SK-N-SH (cell line): ENCODE results near the gene PTPRK.

ENCODE experiments used
- EZH2phosphoT487 ChIP-seq: fragments of 200-600 bp; sonication (generic); IDR thresholded peaks from 2 replicates; pipeline ENCODE4 v1.6.1; 2017; ENCODE audit warnings: low read depth, mixed run types, mild to moderate bottlenecking, antibody characterized with exemption, moderate library complexity, borderline replicate concordance
- JUND ChIP-seq: IDR thresholded peaks from 2 replicates; pipeline ENCODE4 v1.4.0; 2012
- NFIC ChIP-seq: IDR thresholded peaks from 2 replicates; pipeline ENCODE4 v1.4.0; 2012; ENCODE audit warnings: borderline replicate concordance
- NRF1 ChIP-seq: IDR thresholded peaks from 2 replicates; pipeline ENCODE4 v1.6.1; 2012; ENCODE audit warnings: low read depth, mild to moderate bottlenecking, low read length
- POLR2AphosphoS5 ChIP-seq: IDR thresholded peaks from 2 replicates; pipeline ENCODE4 v1.6.1; 2012; ENCODE audit warnings: low read depth, low read length
- RAD21 ChIP-seq: IDR thresholded peaks from 2 replicates; pipeline ENCODE4 v1.6.1; 2012; ENCODE audit warnings: mild to moderate bottlenecking, low read length
- SIN3A ChIP-seq: IDR thresholded peaks from 2 replicates; pipeline ENCODE4 v1.6.1; 2012; ENCODE audit warnings: low read depth, mild to moderate bottlenecking, low read length, moderate library complexity, borderline replicate concordance
- SMC3 ChIP-seq: IDR thresholded peaks from 2 replicates; pipeline ENCODE4 v1.6.1; 2012; ENCODE audit warnings: low read depth, low read length, improper control_type of control experiment
- TCF12 ChIP-seq: IDR thresholded peaks from 2 replicates; pipeline ENCODE4 v1.4.0; 2012
- TEAD4 ChIP-seq: IDR thresholded peaks from 2 replicates; pipeline ENCODE4 v1.4.0; 2012; ENCODE audit warnings: mild to moderate bottlenecking, borderline replicate concordance; ENCODE audit not compliant: insufficient read depth
- YY1 ChIP-seq: IDR thresholded peaks from 2 replicates; pipeline ENCODE4 v1.4.0; 2012; ENCODE audit warnings: low read depth, mild to moderate bottlenecking
- TF ChIP-seq, protein P1 (sequence below): fragments of 200-600 bp; sonication (generic); IDR thresholded peaks from 2 replicates; pipeline ENCODE4 v1.6.1; 2017; ENCODE audit warnings: antibody characterized with exemption, mild to moderate bottlenecking, moderate library complexity
- TF ChIP-seq, protein P2 (sequence below): IDR thresholded peaks from 2 replicates; pipeline ENCODE4 v1.4.0; 2012; ENCODE audit warnings: low read depth

DNA sequence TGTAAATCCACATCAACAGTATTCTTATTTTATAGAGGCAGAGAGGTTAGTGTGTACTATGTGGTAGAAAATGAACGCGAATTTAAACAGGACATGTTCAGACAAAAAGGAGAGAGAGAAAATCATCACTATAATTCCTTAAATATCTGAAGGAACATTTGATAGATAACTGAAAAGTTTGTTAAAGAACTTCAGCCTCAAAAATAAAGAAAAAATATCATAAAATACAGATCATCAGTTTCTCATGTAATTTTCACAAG is 169.2 kb downstream of the PTPRK start:
- TF ChIP-seq, protein P1, sequence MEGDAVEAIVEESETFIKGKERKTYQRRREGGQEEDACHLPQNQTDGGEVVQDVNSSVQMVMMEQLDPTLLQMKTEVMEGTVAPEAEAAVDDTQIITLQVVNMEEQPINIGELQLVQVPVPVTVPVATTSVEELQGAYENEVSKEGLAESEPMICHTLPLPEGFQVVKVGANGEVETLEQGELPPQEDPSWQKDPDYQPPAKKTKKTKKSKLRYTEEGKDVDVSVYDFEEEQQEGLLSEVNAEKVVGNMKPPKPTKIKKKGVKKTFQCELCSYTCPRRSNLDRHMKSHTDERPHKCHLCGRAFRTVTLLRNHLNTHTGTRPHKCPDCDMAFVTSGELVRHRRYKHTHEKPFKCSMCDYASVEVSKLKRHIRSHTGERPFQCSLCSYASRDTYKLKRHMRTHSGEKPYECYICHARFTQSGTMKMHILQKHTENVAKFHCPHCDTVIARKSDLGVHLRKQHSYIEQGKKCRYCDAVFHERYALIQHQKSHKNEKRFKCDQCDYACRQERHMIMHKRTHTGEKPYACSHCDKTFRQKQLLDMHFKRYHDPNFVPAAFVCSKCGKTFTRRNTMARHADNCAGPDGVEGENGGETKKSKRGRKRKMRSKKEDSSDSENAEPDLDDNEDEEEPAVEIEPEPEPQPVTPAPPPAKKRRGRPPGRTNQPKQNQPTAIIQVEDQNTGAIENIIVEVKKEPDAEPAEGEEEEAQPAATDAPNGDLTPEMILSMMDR: no peak
- TF ChIP-seq RAD21: no peak
- TF ChIP-seq POLR2AphosphoS5: no peak
- TF ChIP-seq NFIC: no peak
- no peak for TF ChIP-seq SMC3
- no peak for TF ChIP-seq SIN3A
- TF ChIP-seq JUND: no peak
- TF ChIP-seq, protein P2, sequence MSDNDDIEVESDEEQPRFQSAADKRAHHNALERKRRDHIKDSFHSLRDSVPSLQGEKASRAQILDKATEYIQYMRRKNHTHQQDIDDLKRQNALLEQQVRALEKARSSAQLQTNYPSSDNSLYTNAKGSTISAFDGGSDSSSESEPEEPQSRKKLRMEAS: no peak
- TF ChIP-seq TEAD4: no peak
- TF ChIP-seq TCF12: no peak
- no peak for TF ChIP-seq EZH2phosphoT487
- no peak for TF ChIP-seq NRF1
- TF ChIP-seq YY1: no peak
